ENCODE data around the gene RASA2. TPM values are rescaled to one million over a fixed set of nuclear protein-coding genes. Genes with fewer than 3 reads are reported as not detected.

RASA2 gene
- total RNA-seq, 2 donors from 2014 or later, result 12.0 to 18.3 TPM

DNA sequence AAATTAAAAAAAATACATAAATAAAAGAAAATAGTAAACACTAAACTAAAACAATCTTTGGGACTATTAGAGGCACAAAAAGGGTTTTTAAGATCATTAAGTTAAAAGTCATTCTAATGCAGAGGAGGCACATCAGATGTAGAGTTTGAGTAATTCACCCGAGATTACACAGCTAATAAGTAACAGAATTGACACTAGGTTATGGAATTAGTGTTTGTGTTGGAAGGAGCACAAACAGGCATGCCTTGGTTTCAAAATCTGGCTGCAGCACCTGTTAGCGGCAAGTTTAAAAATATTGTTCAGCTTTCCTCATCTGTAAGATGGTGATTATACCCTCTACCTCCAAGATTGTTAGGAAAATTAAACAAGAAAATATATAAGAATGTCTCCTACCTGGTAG lies 39.0 kb downstream of the RASA2 start:
- no peak for DNase-seq
- no peak overlapping the region for H3K9ac ChIP-seq (ENCODE audit: low read depth in 2 of 2, low read length in 2 of 2)
- no peak overlapping the region for H3K4me3 ChIP-seq
- H3K9me3 ChIP-seq, result no peaks in the 10 kb centered on the region
- TF ChIP-seq, protein P1, sequence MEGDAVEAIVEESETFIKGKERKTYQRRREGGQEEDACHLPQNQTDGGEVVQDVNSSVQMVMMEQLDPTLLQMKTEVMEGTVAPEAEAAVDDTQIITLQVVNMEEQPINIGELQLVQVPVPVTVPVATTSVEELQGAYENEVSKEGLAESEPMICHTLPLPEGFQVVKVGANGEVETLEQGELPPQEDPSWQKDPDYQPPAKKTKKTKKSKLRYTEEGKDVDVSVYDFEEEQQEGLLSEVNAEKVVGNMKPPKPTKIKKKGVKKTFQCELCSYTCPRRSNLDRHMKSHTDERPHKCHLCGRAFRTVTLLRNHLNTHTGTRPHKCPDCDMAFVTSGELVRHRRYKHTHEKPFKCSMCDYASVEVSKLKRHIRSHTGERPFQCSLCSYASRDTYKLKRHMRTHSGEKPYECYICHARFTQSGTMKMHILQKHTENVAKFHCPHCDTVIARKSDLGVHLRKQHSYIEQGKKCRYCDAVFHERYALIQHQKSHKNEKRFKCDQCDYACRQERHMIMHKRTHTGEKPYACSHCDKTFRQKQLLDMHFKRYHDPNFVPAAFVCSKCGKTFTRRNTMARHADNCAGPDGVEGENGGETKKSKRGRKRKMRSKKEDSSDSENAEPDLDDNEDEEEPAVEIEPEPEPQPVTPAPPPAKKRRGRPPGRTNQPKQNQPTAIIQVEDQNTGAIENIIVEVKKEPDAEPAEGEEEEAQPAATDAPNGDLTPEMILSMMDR (IDR thresholded peaks at IDR 0.05), result no peak
- H3K4me1 ChIP-seq, result no peaks in the 10 kb centered on the region
- intact Hi-C loops (cut with DNase I), result no loop called here
- no peak overlapping the region for H3K27ac ChIP-seq
- no peaks in the 10 kb centered on the region for H3K36me3 ChIP-seq
- H3K27me3 ChIP-seq, result no peaks in the 10 kb centered on the region

DNA sequence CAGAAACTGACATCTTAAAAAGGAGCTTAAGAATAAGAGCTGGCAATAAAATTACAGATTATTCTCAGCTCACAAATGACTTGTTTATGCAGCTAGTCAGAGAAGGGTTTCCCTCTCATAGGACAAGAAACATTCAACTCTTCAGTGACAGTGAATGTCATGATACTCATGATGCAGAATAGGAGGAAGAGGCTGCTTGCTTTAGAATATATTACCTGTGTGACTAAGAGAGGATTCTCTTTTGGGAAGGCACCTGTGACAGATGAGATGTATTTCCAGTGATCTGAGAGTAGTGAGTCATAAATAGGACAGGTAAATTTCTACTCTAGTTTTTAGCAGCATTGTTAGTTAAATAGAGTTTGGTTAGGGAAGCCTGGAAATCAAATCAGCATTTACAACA lies 39.9 kb downstream of the RASA2 start:
- H3K4me1 ChIP-seq, result no peaks in the 10 kb centered on the region

DNA sequence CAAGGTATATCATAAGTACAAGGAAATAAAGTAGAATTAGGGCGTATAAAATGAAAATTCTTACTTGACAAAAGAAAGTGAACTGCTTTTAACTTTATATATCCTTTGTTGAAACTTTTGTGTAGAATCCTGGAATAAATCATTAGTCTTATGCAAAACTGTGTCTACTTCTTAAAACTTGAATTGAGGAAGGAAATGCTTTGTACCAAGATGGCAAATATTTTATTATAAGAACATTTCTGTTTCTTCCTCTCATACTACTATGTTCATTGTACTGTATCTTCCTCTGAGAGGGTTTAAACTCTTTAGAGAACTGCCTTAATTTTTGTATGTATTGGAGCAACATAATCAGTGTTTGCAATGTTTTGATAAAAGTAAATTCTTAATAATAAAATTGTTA lies 42.0 kb downstream of the RASA2 start:
- TF ChIP-seq, protein P1 (IDR thresholded peaks at IDR 0.05), result no peak
- Histone ChIP-seq H3K27me3 (no peaks in the 10 kb centered on the region), H3K9me3 (no peaks in the 10 kb centered on the region), H3K27ac (no peak overlapping the region), H3K4me3 (no peak overlapping the region), H3K36me3 (no peaks in the 10 kb centered on the region), H3K9ac (ENCODE audit: low read depth in 2 of 2, low read length in 2 of 2) (no peak overlapping the region), H3K4me1 (no peaks in the 10 kb centered on the region)
- no peak for DNase-seq
- intact Hi-C loops (cut with DNase I), result no loop called here

More for the DNA sequence above, 39.9 kb downstream of the RASA2 start:
- Histone ChIP-seq H3K27ac (no peak overlapping the region), H3K4me3 (no peak overlapping the region), H3K9me3 (no peaks in the 10 kb centered on the region), H3K27me3 (no peaks in the 10 kb centered on the region), H3K9ac (ENCODE audit: low read depth in 2 of 2, low read length in 2 of 2) (no peak overlapping the region), H3K36me3 (no peaks in the 10 kb centered on the region)
- DNase-seq, result no peak
- TF ChIP-seq, protein P1 (IDR thresholded peaks at IDR 0.05), result no peak
- intact Hi-C loops (cut with DNase I), result no loop called here

DNA sequence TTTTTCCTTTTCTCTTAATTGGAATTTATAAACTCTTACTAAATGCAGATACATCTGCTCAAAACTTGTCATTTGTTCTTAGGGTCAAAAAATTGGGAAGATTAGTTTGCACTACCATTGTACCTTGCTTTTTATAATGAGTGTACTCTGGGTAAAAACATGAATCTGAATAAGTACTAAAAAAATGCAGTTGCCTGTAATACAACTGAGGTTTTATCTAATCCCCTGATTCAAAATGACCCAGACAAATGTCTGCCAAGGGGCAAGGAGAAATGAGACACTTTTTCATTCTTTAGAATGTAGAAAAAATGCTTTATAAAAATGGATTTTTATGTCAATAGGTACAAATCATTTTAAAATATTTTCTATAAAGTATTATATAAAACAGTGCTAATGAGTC lies 42.4 kb downstream of the RASA2 start:
- H3K27me3 ChIP-seq, result no peaks in the 10 kb centered on the region
- H3K9ac ChIP-seq (ENCODE audit: low read depth in 2 of 2, low read length in 2 of 2), result no peak overlapping the region
- DNase-seq, result no peak
- H3K4me3 ChIP-seq, result no peak overlapping the region
- no peak overlapping the region for H3K27ac ChIP-seq
- TF ChIP-seq, protein P1 (IDR thresholded peaks at IDR 0.05), result no peak
- no peaks in the 10 kb centered on the region for H3K36me3 ChIP-seq
- no peaks in the 10 kb centered on the region for H3K4me1 ChIP-seq
- intact Hi-C loops (cut with DNase I), result no loop called here
- no peaks in the 10 kb centered on the region for H3K9me3 ChIP-seq

DNA sequence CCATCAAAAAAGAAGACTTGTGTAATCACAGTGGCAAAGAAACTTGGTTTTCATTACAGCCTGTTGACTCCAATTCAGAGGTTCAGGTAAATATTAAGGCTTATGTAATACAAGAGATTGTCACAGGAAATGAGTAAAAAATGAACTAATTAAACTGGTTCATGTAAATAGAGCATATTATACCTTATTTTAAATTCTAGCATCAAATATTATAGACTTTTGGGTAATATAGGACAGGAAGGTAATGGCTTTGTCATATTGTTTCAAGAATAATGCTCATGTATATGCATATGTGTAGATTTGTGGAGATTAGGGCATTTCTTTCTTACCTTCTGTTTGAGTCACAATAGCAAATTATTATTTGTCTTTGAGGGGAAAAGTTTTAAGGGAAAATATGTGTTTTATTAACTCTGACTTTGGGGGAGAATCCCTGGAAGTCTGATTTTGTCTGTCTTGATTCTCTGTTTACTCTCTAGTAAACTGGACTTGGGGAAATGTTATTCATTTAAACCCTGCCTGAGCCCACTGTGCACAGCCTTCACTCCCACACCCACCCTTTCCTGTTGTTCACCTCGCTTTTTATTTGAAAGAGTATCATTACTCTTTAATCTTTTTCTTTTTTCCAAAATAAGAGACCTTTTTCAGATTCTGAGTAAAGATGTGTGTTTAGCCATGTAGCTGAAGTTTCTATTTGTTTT lies 43.0 kb downstream of the RASA2 start:
- intact Hi-C loops (cut with DNase I), result no loop called here
- TF ChIP-seq, protein P1 (IDR thresholded peaks at IDR 0.05), result no peak
- Histone ChIP-seq H3K9me3 (no peaks in the 10 kb centered on the region), H3K4me3 (no peak overlapping the region), H3K4me1 (no peaks in the 10 kb centered on the region), H3K27ac (peak overlapping the region; percentile 4), H3K27me3 (no peaks in the 10 kb centered on the region), H3K9ac (ENCODE audit: low read depth in 2 of 2, low read length in 2 of 2) (no peak overlapping the region), H3K36me3 (no peaks in the 10 kb centered on the region)
- DNase-seq, result no peak
